ENCODE measurements around the gene TRDN.
"Not testable (repeated sequence)": the region's sequence is repeated elsewhere in the genome, so short reads cannot be mapped to it uniquely, and the experiment has no call there.

TRDN gene

DNA sequence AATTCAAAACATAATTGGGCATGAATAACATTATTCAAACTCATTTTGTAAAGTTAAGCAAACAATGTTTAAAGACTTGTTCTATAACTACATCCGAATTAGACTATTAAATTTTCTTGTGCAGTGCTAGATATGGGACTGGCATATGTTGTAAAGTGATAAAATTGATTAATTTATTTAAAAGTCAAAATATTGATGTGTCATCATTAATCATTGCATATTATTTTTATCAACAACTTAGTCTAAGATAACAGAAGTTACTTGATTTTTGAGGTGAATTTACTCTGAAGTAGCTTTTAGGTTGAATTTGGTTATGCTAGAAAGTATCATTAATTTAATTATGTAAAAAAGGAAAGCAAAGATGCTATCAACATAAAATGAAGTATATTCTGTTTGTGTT lies 396.1 kb downstream of the TRDN start:
- no peak for ATAC-seq
- TF ChIP-seq ZNF8 (CRISPR knock-in tag; IDR thresholded peaks at IDR 0.05), result no peak
- no peak for TF ChIP-seq ESRRG (CRISPR knock-in tag; IDR thresholded peaks at IDR 0.05)
- TF ChIP-seq ZC3H10 (CRISPR knock-in tag; IDR thresholded peaks at IDR 0.05), result no peak
- TF ChIP-seq BACH2 (CRISPR knock-in tag; IDR thresholded peaks at IDR 0.05; ENCODE audit: borderline replicate concordance), result no peak
- TF ChIP-seq RARB (CRISPR knock-in tag; IDR thresholded peaks at IDR 0.05), result no peak
- TF ChIP-seq ZFP30 (CRISPR knock-in tag; IDR thresholded peaks at IDR 0.05), result no peak
- no peak for TF ChIP-seq GLIS3 (CRISPR knock-in tag; IDR thresholded peaks at IDR 0.05)
- no peak for TF ChIP-seq CSRNP3 (CRISPR knock-in tag; IDR thresholded peaks at IDR 0.05)

GRCh38 chr6:123233336-123233735 lies 403.4 kb downstream of the TRDN start:
- no peak for TF ChIP-seq ZFP30 (CRISPR knock-in tag; IDR thresholded peaks at IDR 0.05)
- TF ChIP-seq PATZ1 (CRISPR knock-in tag; IDR thresholded peaks at IDR 0.05; ENCODE audit: borderline replicate concordance), result no peak
- TF ChIP-seq, protein P1, sequence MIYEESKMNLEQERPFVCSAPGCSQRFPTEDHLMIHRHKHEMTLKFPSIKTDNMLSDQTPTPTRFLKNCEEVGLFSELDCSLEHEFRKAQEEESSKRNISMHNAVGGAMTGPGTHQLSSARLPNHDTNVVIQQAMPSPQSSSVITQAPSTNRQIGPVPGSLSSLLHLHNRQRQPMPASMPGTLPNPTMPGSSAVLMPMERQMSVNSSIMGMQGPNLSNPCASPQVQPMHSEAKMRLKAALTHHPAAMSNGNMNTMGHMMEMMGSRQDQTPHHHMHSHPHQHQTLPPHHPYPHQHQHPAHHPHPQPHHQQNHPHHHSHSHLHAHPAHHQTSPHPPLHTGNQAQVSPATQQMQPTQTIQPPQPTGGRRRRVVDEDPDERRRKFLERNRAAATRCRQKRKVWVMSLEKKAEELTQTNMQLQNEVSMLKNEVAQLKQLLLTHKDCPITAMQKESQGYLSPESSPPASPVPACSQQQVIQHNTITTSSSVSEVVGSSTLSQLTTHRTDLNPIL (CRISPR knock-in tag; IDR thresholded peaks at IDR 0.05; ENCODE audit: low read depth), result no peak
- no peak for TF ChIP-seq BACH2 (CRISPR knock-in tag; IDR thresholded peaks at IDR 0.05; ENCODE audit: borderline replicate concordance)
- no peak for TF ChIP-seq ESRRG (CRISPR knock-in tag; IDR thresholded peaks at IDR 0.05)
- no peak for TF ChIP-seq ARNTL (CRISPR knock-in tag; IDR thresholded peaks at IDR 0.05; ENCODE audit: borderline replicate concordance, low read depth)
- no peak for TF ChIP-seq TCF4 (CRISPR knock-in tag; IDR thresholded peaks at IDR 0.05; ENCODE audit: borderline replicate concordance)
- TF ChIP-seq SNAI2 (CRISPR knock-in tag; IDR thresholded peaks at IDR 0.05), result no peak
- no peak for TF ChIP-seq CSDC2 (CRISPR knock-in tag; IDR thresholded peaks at IDR 0.05)
- TF ChIP-seq PPARA (CRISPR knock-in tag; IDR thresholded peaks at IDR 0.05; ENCODE audit: borderline replicate concordance), result no peak
- no peak for TF ChIP-seq GLIS3 (CRISPR knock-in tag; IDR thresholded peaks at IDR 0.05)
- no peak for TF ChIP-seq ISL1 (CRISPR knock-in tag; IDR thresholded peaks at IDR 0.05)
- no peak for TF ChIP-seq ZNF8 (CRISPR knock-in tag; IDR thresholded peaks at IDR 0.05)
- TF ChIP-seq ZNF70 (CRISPR knock-in tag; IDR thresholded peaks at IDR 0.05), result no peak
- TF ChIP-seq ZFP3 (CRISPR knock-in tag; IDR thresholded peaks at IDR 0.05), result no peak
- no peak for TF ChIP-seq CSRNP3 (CRISPR knock-in tag; IDR thresholded peaks at IDR 0.05)
- TF ChIP-seq POU6F1 (CRISPR knock-in tag; IDR thresholded peaks at IDR 0.05; ENCODE audit: borderline replicate concordance, low read depth), result no peak
- TF ChIP-seq RARB (CRISPR knock-in tag; IDR thresholded peaks at IDR 0.05), result no peak
- TF ChIP-seq ZNF565 (CRISPR knock-in tag; conservative IDR thresholded peaks at IDR 0.05; ENCODE audit: low read depth), result no peak
- no peak for ATAC-seq

DNA sequence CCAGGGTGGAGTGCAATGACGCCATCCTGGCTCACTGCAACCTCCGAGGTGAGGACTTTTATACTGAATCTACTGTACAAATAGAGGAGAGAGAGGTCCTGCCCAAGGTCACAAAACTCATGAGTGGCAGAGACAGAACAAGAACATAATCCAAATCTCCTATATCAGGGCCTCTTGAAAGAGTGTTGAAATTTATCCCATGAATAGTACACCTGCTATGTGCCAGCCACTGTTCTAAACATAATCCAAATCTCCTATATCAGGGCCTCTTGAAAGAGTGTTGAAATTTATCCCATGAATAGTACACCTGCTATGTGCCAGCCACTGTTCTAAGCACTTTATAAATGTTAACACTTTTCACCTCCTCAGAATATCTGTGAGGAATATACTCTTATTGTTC lies 409.0 kb downstream of the TRDN start:
- not testable (repeated sequence) for ATAC-seq

DNA sequence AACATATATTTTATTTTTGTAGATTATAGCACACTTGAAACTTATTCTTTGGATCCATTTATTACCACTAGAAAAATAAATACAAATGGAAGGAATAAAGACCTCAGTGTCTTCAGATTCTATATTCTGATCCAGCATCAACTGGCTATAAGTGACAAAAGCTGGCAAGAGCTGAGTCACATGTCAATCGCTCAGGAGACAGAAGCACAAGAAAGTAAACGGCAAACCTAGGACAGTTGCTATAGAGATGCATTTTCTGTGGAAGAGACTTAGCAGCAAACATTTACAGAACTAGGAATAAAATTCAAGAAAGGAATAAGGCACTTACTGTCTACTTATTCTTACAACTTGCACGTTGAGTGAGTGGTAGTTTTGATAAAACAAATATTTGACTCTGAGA lies 410.4 kb downstream of the TRDN start:
- no peak for TF ChIP-seq TOX (CRISPR knock-in tag; IDR thresholded peaks at IDR 0.05; ENCODE audit: borderline replicate concordance)
- no peak for TF ChIP-seq GLIS3 (CRISPR knock-in tag; IDR thresholded peaks at IDR 0.05)
- no peak for TF ChIP-seq ZNF70 (CRISPR knock-in tag; IDR thresholded peaks at IDR 0.05)
- TF ChIP-seq ZFP30 (CRISPR knock-in tag; IDR thresholded peaks at IDR 0.05), result no peak
- no peak for TF ChIP-seq ARNTL (CRISPR knock-in tag; IDR thresholded peaks at IDR 0.05; ENCODE audit: borderline replicate concordance, low read depth)
- TF ChIP-seq ESRRG (CRISPR knock-in tag; IDR thresholded peaks at IDR 0.05), result no peak
- TF ChIP-seq PATZ1 (CRISPR knock-in tag; IDR thresholded peaks at IDR 0.05; ENCODE audit: borderline replicate concordance), result no peak
- no peak for TF ChIP-seq CSDC2 (CRISPR knock-in tag; IDR thresholded peaks at IDR 0.05)
- no peak for TF ChIP-seq SNAI2 (CRISPR knock-in tag; IDR thresholded peaks at IDR 0.05)
- no peak for TF ChIP-seq ZNF565 (CRISPR knock-in tag; conservative IDR thresholded peaks at IDR 0.05; ENCODE audit: low read depth)
- no peak for ATAC-seq

Measured in SK-N-SH treated with all-trans-retinoic acid at 6 μM for 48 hours (cell line).